ENCODE data around the gene EFCAB6.

DNA sequence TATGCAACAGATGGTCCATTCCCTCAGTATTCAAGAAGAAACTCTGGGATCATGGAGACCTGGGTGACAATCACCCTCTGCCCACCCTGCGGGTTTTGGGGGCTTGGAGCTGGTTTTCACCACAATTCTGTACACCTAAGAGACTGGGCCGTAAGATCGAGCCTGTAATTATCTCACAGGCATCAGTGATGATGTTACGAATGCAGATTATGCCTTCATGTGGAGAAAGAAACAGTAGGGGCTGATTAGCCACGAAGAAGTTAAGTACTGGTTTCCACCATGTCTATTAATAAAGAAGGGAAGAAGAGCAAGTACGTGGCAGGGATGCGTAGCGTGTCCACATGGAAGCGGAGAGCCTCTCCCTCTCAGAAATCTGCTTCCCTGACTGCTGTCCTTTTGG, 5.3 kb upstream of the EFCAB6 start:
- TF ChIP-seq, protein P1, sequence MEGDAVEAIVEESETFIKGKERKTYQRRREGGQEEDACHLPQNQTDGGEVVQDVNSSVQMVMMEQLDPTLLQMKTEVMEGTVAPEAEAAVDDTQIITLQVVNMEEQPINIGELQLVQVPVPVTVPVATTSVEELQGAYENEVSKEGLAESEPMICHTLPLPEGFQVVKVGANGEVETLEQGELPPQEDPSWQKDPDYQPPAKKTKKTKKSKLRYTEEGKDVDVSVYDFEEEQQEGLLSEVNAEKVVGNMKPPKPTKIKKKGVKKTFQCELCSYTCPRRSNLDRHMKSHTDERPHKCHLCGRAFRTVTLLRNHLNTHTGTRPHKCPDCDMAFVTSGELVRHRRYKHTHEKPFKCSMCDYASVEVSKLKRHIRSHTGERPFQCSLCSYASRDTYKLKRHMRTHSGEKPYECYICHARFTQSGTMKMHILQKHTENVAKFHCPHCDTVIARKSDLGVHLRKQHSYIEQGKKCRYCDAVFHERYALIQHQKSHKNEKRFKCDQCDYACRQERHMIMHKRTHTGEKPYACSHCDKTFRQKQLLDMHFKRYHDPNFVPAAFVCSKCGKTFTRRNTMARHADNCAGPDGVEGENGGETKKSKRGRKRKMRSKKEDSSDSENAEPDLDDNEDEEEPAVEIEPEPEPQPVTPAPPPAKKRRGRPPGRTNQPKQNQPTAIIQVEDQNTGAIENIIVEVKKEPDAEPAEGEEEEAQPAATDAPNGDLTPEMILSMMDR (IDR thresholded peaks at IDR 0.05; ENCODE audit: extremely low read depth in 1 of 2, insufficient read depth in 1 of 2, low read depth in 1 of 2, low read length in 2 of 2): no peak
- TF ChIP-seq EZH2 (IDR thresholded peaks at IDR 0.05; ENCODE audit: borderline replicate concordance, low read depth, low read length, severe bottlenecking) (no peak), POLR2AphosphoS5 (IDR thresholded peaks at IDR 0.05; ENCODE audit: insufficient read depth, low read depth, low read length) (no peak), FOS (IDR thresholded peaks at IDR 0.05; ENCODE audit: borderline replicate concordance, insufficient read depth, low read length) (no peak), POLR2A (IDR thresholded peaks at IDR 0.05; ENCODE audit: low read depth, low read length) (no peak), MYC (IDR thresholded peaks at IDR 0.05; ENCODE audit: low read depth, low read length) (no peak), GATA2 (IDR thresholded peaks at IDR 0.05; ENCODE audit: insufficient read depth, insufficient read length, low read depth, low read length) (no peak), JUN (IDR thresholded peaks at IDR 0.05; ENCODE audit: borderline replicate concordance, insufficient read depth, insufficient read length, low read depth) (no peak)
- TF ChIP-seq, protein P2, sequence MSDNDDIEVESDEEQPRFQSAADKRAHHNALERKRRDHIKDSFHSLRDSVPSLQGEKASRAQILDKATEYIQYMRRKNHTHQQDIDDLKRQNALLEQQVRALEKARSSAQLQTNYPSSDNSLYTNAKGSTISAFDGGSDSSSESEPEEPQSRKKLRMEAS (IDR thresholded peaks at IDR 0.05; ENCODE audit: insufficient read depth, insufficient read length): no peak

Measured in endothelial cell of umbilical vein (primary cell).